ENCODE data around the gene RICTOR. TPM values are rescaled to one million over a fixed set of nuclear protein-coding genes. Genes with fewer than 3 reads are reported as not detected.
A peak's percentile ranks its signal among the peaks of the same experiment; 100 is the strongest.
"Not testable (repeated sequence)": the region's sequence is repeated elsewhere in the genome, so short reads cannot be mapped to it uniquely, and the experiment has no call there.

Gene RICTOR
- total and polyA plus RNA-seq, 2 donors from 2014 or later, result 3.4 to 43.8 TPM

DNA sequence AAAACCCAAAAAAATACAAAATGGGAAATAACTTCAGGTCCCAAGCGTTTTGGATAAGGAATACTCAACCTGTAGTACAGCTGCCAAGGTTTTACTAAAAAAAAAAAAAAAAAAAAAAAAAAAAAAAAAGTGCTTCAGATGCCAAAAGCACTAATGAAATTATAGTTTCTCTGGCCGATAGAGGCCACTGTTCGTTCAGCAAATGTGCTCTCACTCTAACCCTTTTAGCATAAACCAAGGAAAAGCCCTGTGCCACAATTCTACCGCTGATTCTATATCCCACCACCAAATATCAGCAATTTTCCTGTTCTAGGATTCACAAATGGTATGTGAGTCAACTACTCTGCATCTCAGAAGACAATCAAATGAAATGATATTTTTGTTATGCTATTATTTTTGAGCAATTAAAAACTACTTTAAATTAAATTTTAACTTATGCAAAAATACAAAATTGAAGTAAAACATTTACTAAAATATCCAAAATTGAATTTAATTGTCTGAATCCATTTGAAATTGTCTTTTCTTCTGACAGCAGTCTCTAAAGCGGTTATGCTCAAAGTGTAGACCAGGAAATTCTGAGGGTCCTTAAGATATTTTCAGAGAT is 79.8 kb downstream of the RICTOR start:
- intact Hi-C loops (cut with DNase I), result no loop called here
- DNase-seq, result peak in 3 of 5 donors; percentile 26 to 85 (median 73)

DNA sequence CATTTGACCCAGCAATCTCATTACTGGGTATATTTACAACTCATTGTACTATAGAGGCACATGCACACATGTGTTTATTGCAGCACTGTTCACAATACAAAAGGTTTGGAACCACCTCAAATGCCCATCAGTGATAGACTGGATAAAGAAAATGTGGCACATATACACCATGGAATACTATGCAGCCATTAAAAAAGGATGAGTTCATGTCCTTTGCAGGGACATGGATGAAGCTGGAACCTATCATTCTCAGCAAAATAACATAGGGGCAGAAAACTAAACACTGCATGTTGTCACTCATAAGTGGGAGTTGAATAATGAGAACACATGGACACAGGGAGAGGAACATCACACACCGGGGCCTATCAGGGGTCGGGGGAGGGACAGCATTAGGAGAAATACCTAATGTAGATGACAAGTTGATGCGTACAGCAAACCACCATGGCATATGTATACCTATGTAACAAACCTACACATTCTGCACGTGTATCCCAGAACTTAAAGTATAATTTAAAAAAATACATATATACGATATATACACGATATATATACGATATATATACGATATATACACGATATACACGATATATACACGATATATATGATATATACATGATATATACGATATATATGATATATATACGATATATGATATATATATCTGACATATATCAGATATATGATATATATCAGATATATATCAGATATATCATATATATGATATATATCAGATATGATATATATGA is 84.1 kb downstream of the RICTOR start:
- H3K36me3 ChIP-seq (ENCODE audit: control insufficient read depth in 2 of 3, insufficient read depth in 3 of 3, low read length in 3 of 3); intact Hi-C loops (cut with DNase I); H3K27me3 ChIP-seq (ENCODE audit: control insufficient read depth, insufficient read depth, low read length); H3K4me3 ChIP-seq (ENCODE audit: low read length in 3 of 3); H3K27ac ChIP-seq (ENCODE audit: low read depth in 2 of 2, low read length in 2 of 2); H3K9me3 ChIP-seq (ENCODE audit: control insufficient read depth in 2 of 3, insufficient read depth in 1 of 3, low read length in 3 of 3); H3K9ac ChIP-seq (ENCODE audit: low read length in 3 of 3); FAIRE-seq; DNase-seq; H3K4me1 ChIP-seq (ENCODE audit: control insufficient read depth in 2 of 3, insufficient read depth in 2 of 3, low read depth in 1 of 3, low read length in 3 of 3): not testable (repeated sequence)

More for the DNA sequence above, 79.8 kb downstream of the RICTOR start:
- no peak overlapping the region for H3K4me3 ChIP-seq (ENCODE audit: low read length in 3 of 3)
- H3K27ac ChIP-seq (ENCODE audit: low read depth in 2 of 2, low read length in 2 of 2), result no peak overlapping the region
- no peak overlapping the region for H3K9ac ChIP-seq (ENCODE audit: low read length in 3 of 3)
- no peaks in the 10 kb centered on the region for H3K9me3 ChIP-seq (ENCODE audit: control insufficient read depth in 2 of 3, insufficient read depth in 1 of 3, low read length in 3 of 3)
- peaks cover 2 to 5% (median 4%) of the 10 kb centered on the region in 3 donors for H3K36me3 ChIP-seq (ENCODE audit: control insufficient read depth in 2 of 3, insufficient read depth in 3 of 3, low read length in 3 of 3)
- TF ChIP-seq, protein P1, sequence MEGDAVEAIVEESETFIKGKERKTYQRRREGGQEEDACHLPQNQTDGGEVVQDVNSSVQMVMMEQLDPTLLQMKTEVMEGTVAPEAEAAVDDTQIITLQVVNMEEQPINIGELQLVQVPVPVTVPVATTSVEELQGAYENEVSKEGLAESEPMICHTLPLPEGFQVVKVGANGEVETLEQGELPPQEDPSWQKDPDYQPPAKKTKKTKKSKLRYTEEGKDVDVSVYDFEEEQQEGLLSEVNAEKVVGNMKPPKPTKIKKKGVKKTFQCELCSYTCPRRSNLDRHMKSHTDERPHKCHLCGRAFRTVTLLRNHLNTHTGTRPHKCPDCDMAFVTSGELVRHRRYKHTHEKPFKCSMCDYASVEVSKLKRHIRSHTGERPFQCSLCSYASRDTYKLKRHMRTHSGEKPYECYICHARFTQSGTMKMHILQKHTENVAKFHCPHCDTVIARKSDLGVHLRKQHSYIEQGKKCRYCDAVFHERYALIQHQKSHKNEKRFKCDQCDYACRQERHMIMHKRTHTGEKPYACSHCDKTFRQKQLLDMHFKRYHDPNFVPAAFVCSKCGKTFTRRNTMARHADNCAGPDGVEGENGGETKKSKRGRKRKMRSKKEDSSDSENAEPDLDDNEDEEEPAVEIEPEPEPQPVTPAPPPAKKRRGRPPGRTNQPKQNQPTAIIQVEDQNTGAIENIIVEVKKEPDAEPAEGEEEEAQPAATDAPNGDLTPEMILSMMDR (IDR thresholded peaks at IDR 0.05; ENCODE audit: borderline replicate concordance, extremely low read depth, insufficient read depth), result peak; percentile 63
- peak; percentile 80 for FAIRE-seq
- H3K27me3 ChIP-seq (ENCODE audit: control insufficient read depth, insufficient read depth, low read length), result no peaks in the 10 kb centered on the region
- H3K4me1 ChIP-seq (ENCODE audit: control insufficient read depth in 2 of 3, insufficient read depth in 2 of 3, low read depth in 1 of 3, low read length in 3 of 3), result peaks cover 0 to 3% (median 0%) of the 10 kb centered on the region in 3 donors

DNA sequence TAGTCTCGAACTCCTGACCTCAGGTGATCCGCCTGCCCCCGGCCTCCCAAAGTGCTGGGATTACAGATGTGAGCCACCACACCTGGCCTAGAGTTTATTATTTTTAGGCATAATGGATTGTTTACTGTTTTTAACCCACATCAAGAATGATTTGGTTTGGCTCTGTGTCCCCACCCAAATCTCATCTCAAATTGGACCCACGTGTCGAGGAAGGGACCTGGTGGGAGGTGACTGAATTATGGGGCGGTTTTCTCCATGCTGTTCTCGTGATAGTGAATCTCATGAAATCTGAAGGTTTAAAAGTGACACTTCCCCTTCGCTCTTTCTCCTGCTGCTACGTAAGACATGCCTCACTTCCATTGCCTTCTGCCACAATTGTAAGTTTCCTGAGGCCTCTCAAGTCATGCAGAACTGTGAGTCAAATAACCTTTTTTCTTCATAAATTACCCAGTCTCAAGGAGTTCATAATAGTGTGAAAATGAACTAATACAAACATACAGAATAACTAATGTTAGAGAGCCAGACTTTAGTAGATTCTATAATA is 88.2 kb downstream of the RICTOR start:
- intact Hi-C loops (cut with DNase I), result no loop called here
- H3K27me3 ChIP-seq (ENCODE audit: control insufficient read depth, insufficient read depth, low read length), result no peaks in the 10 kb centered on the region
- DNase-seq (no peak), FAIRE-seq (no peak)
- H3K27ac ChIP-seq (ENCODE audit: low read depth in 2 of 2, low read length in 2 of 2), result no peak overlapping the region
- no peaks in the 10 kb centered on the region for H3K9me3 ChIP-seq (ENCODE audit: control insufficient read depth in 2 of 3, insufficient read depth in 1 of 3, low read length in 3 of 3)
- H3K4me3 ChIP-seq (ENCODE audit: low read length in 3 of 3), result no peak overlapping the region
- H3K9ac ChIP-seq (ENCODE audit: low read length in 3 of 3), result no peak overlapping the region
- H3K36me3 ChIP-seq (ENCODE audit: control insufficient read depth in 2 of 3, insufficient read depth in 3 of 3, low read length in 3 of 3), result peaks cover 0 to 6% (median 5%) of the 10 kb centered on the region in 3 donors
- no peaks in the 10 kb centered on the region for H3K4me1 ChIP-seq (ENCODE audit: control insufficient read depth in 2 of 3, insufficient read depth in 2 of 3, low read depth in 1 of 3, low read length in 3 of 3)
- TF ChIP-seq, protein P1 (IDR thresholded peaks at IDR 0.05; ENCODE audit: borderline replicate concordance, extremely low read depth, insufficient read depth), result no peak

DNA sequence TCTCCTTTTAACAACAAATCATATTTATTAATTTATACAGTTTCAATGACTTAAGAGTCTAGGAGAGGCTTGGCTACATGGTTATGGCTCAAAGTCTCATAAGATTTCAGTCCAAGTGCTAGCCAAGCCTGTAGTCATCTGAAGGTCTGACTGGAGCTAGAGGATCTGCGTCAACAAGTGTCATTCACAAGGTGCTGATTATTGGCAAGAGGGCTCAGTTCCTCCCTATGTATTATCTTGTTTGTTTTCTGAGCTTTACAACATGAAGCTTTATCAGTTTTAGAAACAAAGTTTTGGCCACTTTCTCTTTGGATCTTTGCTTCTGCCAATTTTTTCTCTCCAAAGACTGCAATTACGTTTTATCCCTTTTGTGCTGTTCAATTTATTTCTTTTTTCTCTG is 94.7 kb downstream of the RICTOR start:
- FAIRE-seq (no peak), DNase-seq (no peak)
- H3K9me3 ChIP-seq (ENCODE audit: control insufficient read depth in 2 of 3, insufficient read depth in 1 of 3, low read length in 3 of 3), result no peaks in the 10 kb centered on the region
- intact Hi-C loops (cut with DNase I), result no loop called here
- H3K36me3 ChIP-seq (ENCODE audit: control insufficient read depth in 2 of 3, insufficient read depth in 3 of 3, low read length in 3 of 3), result peaks cover 0 to 3% (median 0%) of the 10 kb centered on the region in 3 donors
- no peak overlapping the region for H3K9ac ChIP-seq (ENCODE audit: low read length in 3 of 3)
- TF ChIP-seq, protein P1 (IDR thresholded peaks at IDR 0.05; ENCODE audit: borderline replicate concordance, extremely low read depth, insufficient read depth), result no peak
- no peak overlapping the region for H3K27ac ChIP-seq (ENCODE audit: low read depth in 2 of 2, low read length in 2 of 2)
- H3K27me3 ChIP-seq (ENCODE audit: control insufficient read depth, insufficient read depth, low read length), result no peaks in the 10 kb centered on the region
- H3K4me3 ChIP-seq (ENCODE audit: low read length in 3 of 3), result no peak overlapping the region
- no peaks in the 10 kb centered on the region for H3K4me1 ChIP-seq (ENCODE audit: control insufficient read depth in 2 of 3, insufficient read depth in 2 of 3, low read depth in 1 of 3, low read length in 3 of 3)
